H1 (cell line): ENCODE results near the gene CHRNA9. TPM values are rescaled to one million over a fixed set of nuclear protein-coding genes. Genes with fewer than 3 reads are reported as not detected.

ENCODE experiments used
- CTCF ChIA-PET: fragments of 300-600 bp; sonication (Branson Sonifier 250); formaldehyde crosslinking; loops from one replicate; lab custom pipeline; 2021; ENCODE audit not compliant: partially characterized antibody; lab: Charles Lee
- POLR2A ChIA-PET: fragments of 300-600 bp; sonication (Branson Sonifier 250); formaldehyde crosslinking; loops from one replicate; lab custom pipeline; 2021; ENCODE audit warnings: inconsistent platforms; ENCODE audit not compliant: partially characterized antibody; lab: Charles Lee
- DNase-seq, 2 experiments: peaks; one replicate each; pipeline versions ENCODE4 v3.0.0 to v3.0.0-alpha.2; 2010 to 2022; ENCODE audit warnings: low spot score in 2 of 2, low read depth in 1 of 2, mixed read lengths in 1 of 2
- FAIRE-seq: peaks from 2 replicates; lab custom pipeline; 2011; peaks lifted over from hg19 to GRCh38; lab: Jason Lieb, UNC
- H2AFZ ChIP-seq: 2 replicates; pipeline ENCODE4 v1.8.1; 2012; ENCODE audit warnings: low read length, inconsistent platforms
- H2AK5ac ChIP-seq: 2 replicates; pipeline ENCODE4 v1.6.1; 2013; ENCODE audit warnings: low read depth, low read length
- H2BK120ac ChIP-seq: replicated peaks from 2 replicates; pipeline ENCODE3; 2013; ENCODE audit warnings: low read depth, low read length, inconsistent platforms
- H2BK12ac ChIP-seq: 2 replicates; pipeline ENCODE4 v1.6.1; 2013; ENCODE audit warnings: low read depth, low read length
- H2BK15ac ChIP-seq: 2 replicates; pipeline ENCODE4 v1.6.1; 2013; ENCODE audit warnings: low read length
- H2BK20ac ChIP-seq: 2 replicates; pipeline ENCODE4 v1.6.1; 2013; ENCODE audit warnings: low read length
- H2BK5ac ChIP-seq: 2 replicates; pipeline ENCODE4 v1.6.1; 2013; ENCODE audit warnings: low read depth, low read length
- H3K14ac ChIP-seq: 2 replicates; pipeline ENCODE4 v1.6.1; 2013; ENCODE audit warnings: inconsistent platforms; ENCODE audit not compliant: insufficient read length
- H3K18ac ChIP-seq: 2 replicates; pipeline ENCODE4 v1.6.1; 2013; ENCODE audit warnings: low read length; ENCODE audit errors: extremely low read depth
- H3K23ac ChIP-seq: 2 replicates; pipeline ENCODE4 v1.6.1; 2013; ENCODE audit warnings: inconsistent platforms; ENCODE audit not compliant: insufficient read length
- H3K23me2 ChIP-seq: 2 replicates; pipeline ENCODE4 v1.6.1; 2013; ENCODE audit warnings: low read depth, low read length
- H3K27ac ChIP-seq: 2 replicates; pipeline ENCODE4 v1.6.1; 2011; ENCODE audit warnings: low read depth, low read length, inconsistent platforms
- H3K27me3 ChIP-seq, 4 experiments: replicated peaks in 1 of 4; 1 replicate in 1 of 4; 2 replicates in 3 of 4; pipeline versions ENCODE4 v1.6.1 to v1.8.1; 2011 to 2013; ENCODE audit warnings: low read length in 3 of 4, mild to moderate bottlenecking in 3 of 4, inconsistent platforms in 2 of 4, mixed read lengths in 2 of 4, moderate library complexity in 1 of 4; ENCODE audit not compliant: control insufficient read depth in 3 of 4, insufficient read depth in 3 of 4; ENCODE audit errors: extremely low read depth in 1 of 4
- H3K36me3 ChIP-seq, 4 experiments: 2 replicates each; pipeline versions ENCODE4 v1.6.1 to v1.8.1; 2011 to 2013; ENCODE audit warnings: mild to moderate bottlenecking in 4 of 4, low read length in 3 of 4, moderate library complexity in 2 of 4, control low read depth in 1 of 4, inconsistent platforms in 1 of 4; ENCODE audit not compliant: insufficient read depth in 4 of 4, control insufficient read depth in 2 of 4
- H3K4ac ChIP-seq: replicated peaks from 2 replicates; pipeline ENCODE3; 2013; ENCODE audit warnings: low read length, low read depth, mixed read lengths, inconsistent platforms; ENCODE audit not compliant: insufficient read length
- H3K4me1 ChIP-seq, 4 experiments: replicated peaks in 1 of 4; 1 replicate in 1 of 4; 2 replicates in 3 of 4; pipeline versions ENCODE4 v1.6.1 to v1.8.1; 2011 to 2013; ENCODE audit warnings: low read length in 3 of 4, inconsistent platforms in 2 of 4, mixed read lengths in 1 of 4; ENCODE audit not compliant: insufficient read depth in 4 of 4, control insufficient read depth in 3 of 4
- H3K4me2 ChIP-seq, 2 experiments: 2 replicates each; pipeline versions ENCODE4 v1.6.1 to v1.8.1; 2011 to 2013; ENCODE audit warnings: low read depth in 2 of 2, low read length in 2 of 2, control low read depth in 1 of 2, inconsistent platforms in 1 of 2, mild to moderate bottlenecking in 1 of 2; ENCODE audit not compliant: insufficient read depth in 1 of 2
- H3K4me3 ChIP-seq, 4 experiments: fragments of 200-600, 300-600 bp in 1 of 4; sonication (generic), shearing (Covaris generic), sonication (Bioruptor Twin) in 1 of 4; 2 replicates each; pipeline versions ENCODE4 v1.5.1 to v1.8.1; 2011 to 2016; ENCODE audit warnings: low read length in 4 of 4, low read depth in 3 of 4, control low read depth in 2 of 4, inconsistent platforms in 2 of 4, mild to moderate bottlenecking in 2 of 4, mixed read lengths in 1 of 4, moderate library complexity in 1 of 4; ENCODE audit not compliant: insufficient read depth in 2 of 4; ENCODE audit errors: extremely low read depth in 1 of 4
- H3K56ac ChIP-seq: replicated peaks from 2 replicates; pipeline ENCODE3; 2013; ENCODE audit warnings: low read depth, mild to moderate bottlenecking, mixed read lengths, low read length, inconsistent platforms; ENCODE audit not compliant: insufficient read length
- H3K79me1 ChIP-seq: 2 replicates; pipeline ENCODE4 v1.6.1; 2013; ENCODE audit warnings: low read depth, low read length, control low read depth
- H3K79me2 ChIP-seq, 2 experiments: 2 replicates each; pipeline versions ENCODE4 v1.6.1 to v1.8.1; 2012 to 2013; ENCODE audit warnings: low read length in 2 of 2, mild to moderate bottlenecking in 2 of 2, inconsistent platforms in 1 of 2; ENCODE audit not compliant: insufficient read depth in 2 of 2, control insufficient read depth in 1 of 2
- H3K9ac ChIP-seq, 4 experiments: replicated peaks in 1 of 4; 1 replicate in 1 of 4; 2 replicates in 3 of 4; pipeline versions ENCODE4 v1.6.1 to v1.8.1; 2011 to 2013; ENCODE audit warnings: low read depth in 3 of 4, low read length in 3 of 4, control low read depth in 2 of 4, mild to moderate bottlenecking in 2 of 4, moderate library complexity in 2 of 4, inconsistent platforms in 1 of 4; ENCODE audit errors: extremely low read depth in 1 of 4
- H3K9me3 ChIP-seq, 2 experiments: 2 replicates each; pipeline versions ENCODE4 v1.6.1 to v1.8.1; 2012 to 2013; ENCODE audit warnings: mild to moderate bottlenecking in 2 of 2, moderate library complexity in 2 of 2, control low read depth in 1 of 2, inconsistent platforms in 1 of 2, low read depth in 1 of 2, low read length in 1 of 2, mixed read lengths in 1 of 2; ENCODE audit not compliant: insufficient read depth in 2 of 2
- H4K20me1 ChIP-seq, 2 experiments: replicated peaks in 1 of 2; 2 replicates each; pipeline versions ENCODE3 to v1.8.1; 2011 to 2013; ENCODE audit warnings: inconsistent platforms in 2 of 2, low read length in 2 of 2, mild to moderate bottlenecking in 1 of 2; ENCODE audit not compliant: insufficient read depth in 2 of 2, control insufficient read depth in 1 of 2
- H4K5ac ChIP-seq: 2 replicates; pipeline ENCODE4 v1.6.1; 2013; ENCODE audit warnings: low read length, low read depth, mixed read lengths, inconsistent platforms; ENCODE audit not compliant: insufficient read length
- H4K8ac ChIP-seq: 2 replicates; pipeline ENCODE4 v1.8.0; 2013; ENCODE audit warnings: mild to moderate bottlenecking, moderate library complexity, low read length, inconsistent platforms; ENCODE audit not compliant: insufficient read depth; ENCODE audit errors: extremely low read depth
- H4K91ac ChIP-seq: replicated peaks from 2 replicates; pipeline ENCODE3; 2013; ENCODE audit warnings: low read length, mixed read lengths, inconsistent platforms; ENCODE audit not compliant: insufficient read length
- CHD2 ChIP-seq: IDR thresholded peaks from 2 replicates; pipeline ENCODE4 v1.6.1; 2012; ENCODE audit warnings: low read length, improper control_type of control experiment
- CTCF ChIP-seq, 3 experiments: IDR thresholded peaks; 1 replicate in 2 of 3; 2 replicates in 1 of 3; pipeline versions ENCODE4 v1.5.1 to v1.6.1; 2011; ENCODE audit warnings: low read length in 3 of 3, mild to moderate bottlenecking in 3 of 3, inconsistent platforms in 2 of 3, low read depth in 1 of 3, moderate library complexity in 1 of 3; ENCODE audit not compliant: insufficient read depth in 1 of 3; ENCODE audit errors: control extremely low read depth in 1 of 3
- GABPA ChIP-seq: IDR thresholded peaks from 2 replicates; pipeline ENCODE4 v1.6.1; 2011; ENCODE audit warnings: mild to moderate bottlenecking, low read length, moderate library complexity, borderline replicate concordance; ENCODE audit not compliant: insufficient read depth
- MAX ChIP-seq: IDR thresholded peaks from 2 replicates; pipeline ENCODE4 v1.6.1; 2012; ENCODE audit warnings: inconsistent platforms
- RAD21 ChIP-seq, 2 experiments: IDR thresholded peaks in 1 of 2; conservative IDR thresholded peaks in 1 of 2; 2 replicates each; pipeline ENCODE4 v1.6.1; 2011; ENCODE audit warnings: low read depth in 2 of 2, low read length in 2 of 2, improper control_type of control experiment in 1 of 2, inconsistent platforms in 1 of 2, mild to moderate bottlenecking in 1 of 2, moderate library complexity in 1 of 2
- RXRA ChIP-seq: IDR thresholded peaks from 2 replicates; pipeline ENCODE4 v1.6.1; 2011; ENCODE audit warnings: low read depth, mild to moderate bottlenecking, low read length, moderate library complexity; ENCODE audit not compliant: insufficient read depth
- WGBS, 2 experiments: shearing (Covaris generic) in 1 of 2; methylation state at CpG; one replicate each; pipeline versions ENCODE4 v1.1.6 to v1.1.7; 2013 to 2015; ENCODE audit warnings: low lambda C conversion rate in 2 of 2, mixed read lengths in 2 of 2, inconsistent platforms in 1 of 2, low coverage in 1 of 2, missing lambda C conversion rate in 1 of 2; ENCODE audit not compliant: insufficient replicate concordance in 2 of 2, insufficient coverage in 1 of 2, insufficient read length in 1 of 2; ENCODE audit errors: extremely low coverage in 1 of 2, missing lambda C conversion rate in 1 of 2; 5-methylcytosine and 5-hydroxymethylcytosine counted together
- polyA plus RNA-seq, 7 experiments: library from polyadenylated mRNA; depleted of rRNA in 3 of 7; stranded (reverse) in 5 of 7; unstranded in 2 of 7; fragments of >200 nt in 5 of 7; fragments of 200-250 nt in 2 of 7; gene quantifications; 1 replicate in 5 of 7; 2 replicates in 1 of 7; 4 replicates in 1 of 7; pipeline versions ENCODE4 v1.2.1 to v1.2.3, GENCODE V29; 2011 to 2013; ENCODE audit warnings: missing spikeins in 2 of 7, mixed read lengths in 2 of 7
- total RNA-seq: library from RNA; stranded (reverse); fragmentation: NEBNext Ultra II Directional; extraction: Animal tissue kit (Norgen Biotek cat#: 25700); gene quantifications from 2 replicates; pipeline ENCODE4 v1.2.1, GENCODE V29; 2021

Gene CHRNA9
- total and polyA plus RNA-seq, 2 of the 8 experiments (the other 6 are each of a cell fraction or from before 2014, with no cell fraction given): 1.4 to 3.3 TPM

- Histone ChIP-seq H2BK12ac (no peak overlapping the region), H3K4me1 (no peaks in the 10 kb centered on the region), H2BK15ac (no peak overlapping the region), H4K20me1 (no peaks in the 10 kb centered on the region), H3K4ac (no peak overlapping the region), H3K27me3 (no peaks in the 10 kb centered on the region), H3K79me2 (no peaks in the 10 kb centered on the region), H3K79me1 (no peaks in the 10 kb centered on the region), H3K27ac (no peak overlapping the region), H2BK5ac (no peak overlapping the region), H3K36me3 (no peaks in the 10 kb centered on the region), H4K8ac (no peak overlapping the region), H3K4me3 (no peak overlapping the region), H3K23ac (no peak overlapping the region), H2AK5ac (no peak overlapping the region), H2BK20ac (no peak overlapping the region), H4K5ac (no peak overlapping the region), H3K14ac (no peak overlapping the region), H4K91ac (peak overlapping the region; percentile 45), H2AFZ (peak overlapping the region; percentile 86), H3K18ac (no peak overlapping the region), H3K9me3 (no peaks in the 10 kb centered on the region), H3K9ac (no peak overlapping the region), H3K23me2 (no peaks in the 10 kb centered on the region), H3K4me2 (no peak overlapping the region), H2BK120ac (no peak overlapping the region), H3K56ac (no peak overlapping the region)
- ChIA-PET POLR2A (interaction anchor here (0.6 to 1.4 kb wide), 3 partner anchors 8 to 26 kb away, joined by 3 to 4 read pairs (median 4); no protein-coding TSS in a partner anchor), CTCF (interaction anchor here (0.8 to 1.9 kb wide), 7 partner anchors 8 to 227 kb away, joined by 3 to 17 read pairs (median 4); no protein-coding TSS in a partner anchor)
- FAIRE-seq: peak; percentile 70
- DNase-seq: no peak
- 66% methylated on average over 6 of the region's 6 CpGs; no CpG with 5 or more reads in 1 of the 2 experiments for WGBS, 2 experiments
- TF ChIP-seq MAX: peak; percentile 69
- TF ChIP-seq CTCF (IDR thresholded peaks at IDR 0.05; ENCODE audit: control extremely low read depth in 1 of 3, insufficient read depth in 1 of 3, low read depth in 1 of 3, low read length in 3 of 3): peak in 2 of 3 experiments; percentile 7 to 14; a peak in 2 of 4 replicates
- TF ChIP-seq RXRA: no peak
- TF ChIP-seq GABPA: no peak
- TF ChIP-seq CHD2: no peak
- peak; percentile 21 to 35; a peak in 3 of 4 replicates for TF ChIP-seq RAD21 (IDR thresholded peaks at IDR 0.05 in 1 of 2, conservative IDR thresholded peaks at IDR 0.05 in 1 of 2; ENCODE audit: low read depth in 2 of 2, low read length in 2 of 2)
Measured at GRCh38 chr4:40388239-40388638, 53.1 kb downstream of the CHRNA9 start.
